ENCODE results near the gene RFPL4A. TPM values are rescaled to one million over a fixed set of nuclear protein-coding genes. Genes with fewer than 3 reads are reported as not detected.
"Not testable (repeated sequence)": the region's sequence is repeated elsewhere in the genome, so short reads cannot be mapped to it uniquely, and the experiment has no call there.

Gene RFPL4A
- total RNA-seq = 0.46 TPM
- long read RNA-seq, partial matches to known transcripts = 1 of 1 reads
- long read RNA-seq, other reads (novel, unspliced or antisense) = 0 of 1 reads

DNA sequence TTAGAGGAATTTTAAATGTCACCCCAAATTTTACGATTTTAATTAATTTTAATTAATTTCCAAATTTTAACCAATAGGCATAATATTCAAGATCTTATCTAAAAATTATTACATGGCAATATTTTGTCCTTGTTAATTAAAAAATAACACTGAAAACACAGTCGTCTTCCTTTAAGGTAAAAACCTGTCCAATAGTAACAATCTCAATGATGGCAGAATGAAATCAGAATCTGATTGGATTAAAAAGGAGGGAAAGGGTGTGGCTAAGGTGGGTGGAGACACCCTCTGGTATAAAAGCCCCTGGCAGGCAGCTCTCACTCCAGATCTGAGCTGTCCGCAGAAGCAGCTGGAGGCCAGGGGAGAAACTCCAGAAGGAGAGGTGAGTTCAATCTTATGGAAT, at the start of gene RFPL4A:
Gene RFPL4A, plus strand, starts transcription at position 301 of the 400 bp plus-strand sequence. CDS start 2,704 bp downstream, outside the sequence.
- intact Hi-C loops (cut with DNase I); DNase-seq (ENCODE audit: low spot score): not testable (repeated sequence)

DNA sequence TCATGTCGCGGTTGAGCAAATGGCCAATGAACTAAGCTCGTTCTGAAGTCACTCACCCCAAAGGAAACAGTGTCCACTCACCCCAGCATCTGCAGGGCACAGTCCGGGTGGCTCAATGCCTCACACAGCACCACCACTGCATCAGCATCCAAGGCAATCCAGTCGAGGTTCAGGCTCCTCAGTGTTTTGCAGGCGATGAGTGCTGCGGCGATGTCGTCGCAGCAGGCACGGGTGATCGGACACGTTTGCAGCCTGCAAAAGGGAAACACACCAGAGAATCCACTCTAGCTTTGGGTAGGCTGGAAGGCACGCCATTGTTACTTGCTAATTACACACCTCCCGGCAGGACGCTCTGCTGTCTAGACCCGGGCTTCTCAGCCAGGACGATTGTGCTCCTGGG, 47.2 kb upstream of the RFPL4A start:
- intact Hi-C loops (cut with DNase I) = no loop called here
- no peak for DNase-seq (ENCODE audit: low spot score)

DNA sequence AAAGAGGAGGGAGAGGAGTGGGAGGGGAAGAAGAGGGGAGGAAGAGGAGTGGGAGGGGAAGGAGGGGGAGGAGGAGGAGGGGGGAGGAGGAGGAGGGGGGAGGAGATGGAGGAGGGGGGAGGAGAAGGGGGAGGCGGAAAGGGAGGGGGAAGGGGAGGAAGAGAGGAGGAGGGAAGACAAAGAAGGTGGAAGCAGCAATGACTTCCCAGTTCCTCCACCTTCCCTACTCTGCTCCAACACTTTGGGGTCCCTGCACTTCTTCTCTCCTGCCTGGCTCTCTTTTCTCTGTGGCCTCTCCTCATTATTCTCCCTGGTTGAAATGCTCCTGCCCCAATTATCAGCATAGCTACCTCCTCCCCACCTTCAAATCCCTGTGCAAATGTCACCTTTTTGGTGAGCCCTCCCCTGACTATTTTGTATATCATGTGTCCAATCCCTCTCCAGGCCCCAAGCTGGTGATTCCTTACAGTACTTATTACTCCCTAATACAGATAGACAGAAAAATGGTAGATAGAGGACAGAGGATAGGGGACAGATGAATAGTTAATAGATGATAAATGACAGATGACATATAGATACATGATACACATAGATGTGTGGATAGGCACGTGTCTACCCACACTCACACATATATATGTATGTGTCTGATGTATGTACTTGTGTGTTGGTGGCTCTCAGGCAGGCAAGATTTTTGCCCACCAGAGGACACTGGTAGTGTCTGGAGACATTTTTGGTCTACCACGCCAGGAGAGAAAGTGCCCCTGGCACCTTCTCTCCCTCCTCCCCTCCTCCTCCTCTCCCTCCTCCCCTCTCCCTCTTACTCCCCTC, 45.9 kb upstream of the RFPL4A start:
- intact Hi-C loops (cut with DNase I) = no loop called here
- no peak for DNase-seq (ENCODE audit: low spot score)

- DNase-seq (ENCODE audit: low spot score) = no peak
- intact Hi-C loops (cut with DNase I) = no loop called here
These were observed 42.4 kb upstream of the RFPL4A start for GRCh38 chr19:55716531-55716930.

DNA sequence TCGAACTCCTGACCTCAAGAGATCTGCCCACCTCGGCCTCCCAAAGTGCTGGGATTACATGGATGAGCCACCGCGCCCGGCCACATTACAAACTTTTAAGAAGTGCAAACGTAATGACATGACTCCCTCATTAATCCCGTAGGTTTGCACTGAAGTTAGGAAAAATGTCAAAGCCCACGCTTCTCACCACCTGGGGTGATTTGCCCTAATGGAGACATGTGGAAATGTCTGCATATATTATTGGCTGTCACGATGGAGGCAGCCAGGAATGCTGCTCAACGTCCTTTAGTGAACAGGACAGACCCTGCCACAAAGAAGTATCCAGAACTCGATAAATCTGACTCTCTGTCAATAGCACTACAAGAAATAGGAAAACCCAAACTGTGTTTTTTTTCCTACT, 41.6 kb upstream of the RFPL4A start:
- intact Hi-C loops (cut with DNase I) = no loop called here
- no peak for DNase-seq (ENCODE audit: low spot score)

- DNase-seq (ENCODE audit: low spot score); intact Hi-C loops (cut with DNase I): not testable (repeated sequence)
These were observed 40.8 kb upstream of the RFPL4A start for GRCh38 chr19:55717879-55718711.

- intact Hi-C loops (cut with DNase I) = no loop called here
- DNase-seq (ENCODE audit: low spot score) = no peak
These were observed 38.6 kb upstream of the RFPL4A start for GRCh38 chr19:55720214-55720746.

DNA sequence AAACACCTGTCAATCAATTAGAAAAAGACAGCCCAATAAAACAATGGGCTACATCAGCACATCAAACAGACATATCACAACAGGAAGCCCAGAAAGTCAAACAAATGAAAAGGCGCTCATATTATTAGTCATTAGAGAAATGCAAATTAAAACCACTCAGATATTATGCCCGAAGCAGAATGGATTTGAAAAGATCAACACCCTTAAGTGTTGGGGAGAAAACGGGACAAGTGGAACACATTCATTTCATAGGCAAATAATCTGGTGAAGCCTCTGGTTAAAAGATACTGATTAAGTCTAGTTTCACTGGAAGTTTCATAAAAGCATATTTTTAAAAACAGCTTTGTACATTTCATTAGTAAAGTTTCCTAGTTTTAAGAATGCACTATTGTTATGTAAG, 38.1 kb upstream of the RFPL4A start:
- intact Hi-C loops (cut with DNase I) = no loop called here
- no peak for DNase-seq (ENCODE audit: low spot score)

- DNase-seq (ENCODE audit: low spot score) = no peak
- intact Hi-C loops (cut with DNase I) = no loop called here
These were observed 35.4 kb upstream of the RFPL4A start for GRCh38 chr19:55723491-55723890.

DNA sequence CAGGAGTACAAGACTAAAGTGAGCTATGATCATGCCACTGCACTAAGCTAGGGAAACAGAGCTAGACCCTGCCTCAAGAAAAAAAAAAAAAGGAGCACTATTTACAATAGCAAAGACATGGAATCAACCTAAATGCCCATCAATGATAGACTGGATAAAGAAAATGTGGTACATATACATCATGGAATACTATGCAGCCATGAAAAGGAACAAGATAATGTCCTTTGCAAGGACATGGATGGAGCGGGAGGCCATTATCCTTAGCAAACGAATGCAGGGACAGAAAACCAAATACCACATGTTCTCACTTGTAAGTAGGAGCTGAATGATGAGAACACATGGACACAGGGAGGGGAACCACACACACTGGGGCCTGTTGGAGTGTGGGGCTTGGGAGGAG, 28.5 kb upstream of the RFPL4A start:
- DNase-seq (ENCODE audit: low spot score); intact Hi-C loops (cut with DNase I): not testable (repeated sequence)

- DNase-seq (ENCODE audit: low spot score) = no peak
- intact Hi-C loops (cut with DNase I) = no loop called here
These were observed 20.6 kb upstream of the RFPL4A start, which contains the start of gene NLRP9 for GRCh38 chr19:55738302-55738701. Gene NLRP9, minus strand, starts transcription at chr19:55738402. Its CDS starts 28 bp downstream, at chr19:55738374.

- intact Hi-C loops (cut with DNase I) = no loop called here
These were observed 8.2 kb upstream of the RFPL4A start for GRCh38 chr19:55750715-55751114.

DNA sequence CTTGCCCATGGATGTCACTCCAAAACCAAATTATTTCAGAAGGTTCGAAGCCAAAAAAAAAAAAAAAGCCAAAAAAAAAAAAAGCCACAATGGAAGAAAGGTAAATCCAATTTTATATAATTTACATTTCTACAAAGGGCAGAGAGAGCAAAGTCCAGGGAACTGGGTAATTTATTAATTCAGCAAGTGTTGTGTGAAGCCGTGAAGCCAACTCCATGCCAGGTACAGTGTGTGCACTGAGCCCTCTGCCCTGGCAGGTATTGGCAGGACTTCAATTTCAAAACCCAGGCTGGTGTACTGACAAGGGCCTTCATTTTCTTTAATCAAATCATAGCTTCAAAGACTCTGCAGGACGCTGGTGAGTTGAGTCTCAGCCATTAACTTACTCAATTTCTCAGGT, 5.5 kb upstream of the RFPL4A start:
- DNase-seq (ENCODE audit: low spot score) = no peak
- intact Hi-C loops (cut with DNase I) = no loop called here

More at GRCh38 chr19:55750715-55751114, 8.2 kb upstream of the RFPL4A start:
- no peak for DNase-seq (ENCODE audit: low spot score)

GRCh38 chr19:55756808-55757207, 2.1 kb upstream of the RFPL4A start:
- intact Hi-C loops (cut with DNase I); DNase-seq (ENCODE audit: low spot score): not testable (repeated sequence)

GRCh38 chr19:55766466-55766865, 7.6 kb downstream of the RFPL4A start:
- no peak for DNase-seq (ENCODE audit: low spot score)
- intact Hi-C loops (cut with DNase I) = no loop called here

DNA sequence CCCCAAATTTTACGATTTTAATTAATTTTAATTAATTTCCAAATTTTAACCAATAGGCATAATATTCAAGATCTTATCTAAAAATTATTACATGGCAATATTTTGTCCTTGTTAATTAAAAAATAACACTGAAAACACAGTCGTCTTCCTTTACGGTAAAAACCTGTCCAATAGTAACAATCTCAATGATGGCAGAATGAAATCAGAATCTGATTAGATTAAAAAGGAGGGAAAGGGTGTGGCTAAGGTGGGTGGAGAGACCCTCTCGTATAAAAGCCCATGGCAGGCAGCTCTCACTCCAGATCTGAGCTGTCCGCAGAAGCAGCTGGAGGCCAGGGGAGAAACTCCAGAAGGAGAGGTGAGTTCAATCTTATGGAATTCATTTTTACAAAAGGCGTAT, 9.9 kb downstream of the RFPL4A start, which contains the start of gene RFPL4AL1:
Gene RFPL4AL1, plus strand, starts transcription at position 301 of the 400 bp plus-strand sequence. CDS start 2,687 bp downstream, outside the sequence.
- intact Hi-C loops (cut with DNase I); DNase-seq (ENCODE audit: low spot score): not testable (repeated sequence)

DNA sequence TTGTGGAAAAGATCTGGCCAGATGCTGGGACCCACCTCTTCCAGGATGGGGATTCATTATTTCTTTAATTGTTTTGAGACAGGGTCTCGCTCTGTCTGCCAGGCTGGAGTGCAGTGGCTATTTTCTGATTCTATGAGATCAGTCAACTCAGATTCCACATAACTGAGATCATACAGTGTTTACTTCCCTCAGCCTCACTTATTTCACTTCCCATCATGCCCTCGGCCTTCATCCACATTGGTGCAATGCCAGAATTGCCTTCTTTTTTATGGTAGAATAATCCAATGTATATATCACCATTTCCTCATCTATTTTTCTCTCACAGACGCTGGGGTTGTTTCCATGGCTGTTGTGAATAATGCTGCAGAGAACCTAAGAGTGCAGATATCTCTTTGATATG, 10.7 kb downstream of the RFPL4A start:
- DNase-seq (ENCODE audit: low spot score); intact Hi-C loops (cut with DNase I): not testable (repeated sequence)

DNA sequence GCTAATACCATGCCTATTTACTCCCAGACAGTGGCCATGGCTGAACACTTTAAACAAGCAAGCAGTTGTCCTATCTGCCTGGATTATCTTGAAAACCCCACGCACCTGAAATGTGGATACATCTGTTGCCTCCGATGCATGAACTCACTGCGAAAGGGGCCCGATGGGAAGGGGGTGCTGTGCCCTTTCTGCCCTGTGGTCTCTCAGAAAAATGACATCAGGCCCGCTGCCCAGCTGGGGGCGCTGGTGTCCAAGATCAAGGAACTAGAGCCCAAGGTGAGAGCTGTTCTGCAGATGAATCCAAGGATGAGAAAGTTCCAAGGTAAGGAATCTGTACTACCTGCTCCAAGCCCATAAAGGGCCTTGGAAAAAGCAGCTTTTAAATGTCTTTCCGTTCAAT, 18.6 kb downstream of the RFPL4A start:
- intact Hi-C loops (cut with DNase I) = no loop called here
- no peak for DNase-seq (ENCODE audit: low spot score)

- intact Hi-C loops (cut with DNase I) = no loop called here
- no peak for DNase-seq (ENCODE audit: low spot score)
These were observed 19.4 kb downstream of the RFPL4A start for GRCh38 chr19:55778331-55778730.

DNA sequence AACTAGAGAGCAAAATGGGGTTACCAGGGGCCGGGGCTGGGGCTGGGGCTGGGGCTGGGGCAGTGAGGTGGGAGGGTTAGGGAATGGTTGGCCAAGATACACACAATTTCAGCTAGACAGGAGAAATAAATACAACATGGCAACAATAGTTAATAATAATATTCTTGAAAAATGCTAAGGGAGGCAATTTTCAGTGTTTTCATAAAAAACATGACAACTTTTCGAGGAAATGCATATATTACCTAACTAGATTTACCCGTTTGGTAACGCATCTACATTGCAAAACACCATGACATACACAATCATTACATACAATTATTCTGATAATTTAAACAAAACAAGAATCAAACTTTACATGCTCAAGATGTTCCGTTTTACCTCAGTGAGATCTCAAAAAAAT, 22.2 kb downstream of the RFPL4A start:
- intact Hi-C loops (cut with DNase I) = no loop called here
- DNase-seq (ENCODE audit: low spot score) = no peak
